Nephron (organoid): ENCODE results near the gene RTN4RL2.

Source experiments
- H3K27ac Mint-ChIP-seq, 3 experiments: 2 replicates each; pipeline ENCODE4 v1.8.0; 2020; ENCODE audit warnings: mixed read lengths in 3 of 3, mild to moderate bottlenecking in 2 of 3, moderate library complexity in 1 of 3
- H3K27me3 Mint-ChIP-seq: 2 replicates; pipeline ENCODE4 v1.8.0; 2021; ENCODE audit warnings: low read depth, mild to moderate bottlenecking, moderate library complexity, mixed read lengths
- H3K36me3 Mint-ChIP-seq: 2 replicates; pipeline ENCODE4 v1.8.0; 2020; ENCODE audit warnings: low read depth, mixed read lengths
- H3K4me1 Mint-ChIP-seq: 2 replicates; pipeline ENCODE4 v1.8.0; 2020; ENCODE audit warnings: mixed read lengths
- H3K4me3 Mint-ChIP-seq, 3 experiments: 2 replicates each; pipeline ENCODE4 v1.8.0; 2020; ENCODE audit warnings: mild to moderate bottlenecking in 3 of 3, mixed read lengths in 3 of 3, moderate library complexity in 2 of 3
- H3K9me3 Mint-ChIP-seq: 2 replicates; pipeline ENCODE4 v1.8.0; 2020; ENCODE audit warnings: mixed read lengths
- TF ChIP-seq, protein P1 (sequence below), 3 experiments: fragments of 200-600 bp; sonication (generic); IDR thresholded peaks; one replicate each; pipeline ENCODE4 v1.5.0; 2021; ENCODE audit warnings: antibody characterized with exemption in 3 of 3; ENCODE audit not compliant: unreplicated experiment in 3 of 3

The RTN4RL2 gene

DNA sequence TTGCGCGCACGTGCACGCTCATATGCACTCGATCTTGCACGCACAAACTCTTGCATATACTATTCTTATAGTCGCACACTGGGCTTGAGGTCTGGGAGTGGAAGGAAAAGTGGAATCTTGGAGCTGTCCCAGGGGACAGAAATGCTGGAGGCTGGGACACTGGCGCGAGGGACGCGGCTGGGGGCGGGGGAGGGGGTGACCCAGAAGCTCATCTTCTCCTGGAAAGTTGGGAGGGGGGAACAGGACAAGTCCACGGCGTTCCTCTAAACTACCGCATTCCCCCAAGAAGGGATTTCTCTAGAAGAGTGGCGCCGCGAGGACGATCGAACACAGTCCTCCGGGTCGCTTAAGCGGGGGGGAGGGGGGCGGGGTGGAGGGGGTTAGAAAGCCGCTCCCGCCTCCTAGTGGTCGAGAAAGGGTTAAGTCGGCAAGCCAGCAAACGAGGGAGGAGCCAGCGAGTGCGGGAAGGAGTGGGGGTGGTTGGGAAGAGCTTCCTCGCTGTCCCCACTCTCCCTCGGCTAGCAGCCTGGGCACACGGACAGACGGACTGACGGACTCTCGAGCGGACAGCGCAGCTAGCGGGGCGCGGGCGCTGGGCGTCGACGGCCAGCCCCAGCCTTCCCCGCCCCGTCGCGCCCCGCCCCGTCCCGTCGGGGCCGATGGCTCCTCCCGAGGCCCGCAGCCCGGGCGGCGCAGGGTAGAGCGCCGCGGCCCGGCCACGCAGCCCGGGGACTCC, at the start of gene RTN4RL2:
TSS of gene RTN4RL2 (plus strand) at position 507 of the 736 bp plus-strand sequence. CDS start 338 bp downstream, outside the sequence.
- peak within 1 kb of the TSS; percentile 84 to 86 (median 85) for H3K4me3 Mint-ChIP-seq
- TF ChIP-seq, protein P1, sequence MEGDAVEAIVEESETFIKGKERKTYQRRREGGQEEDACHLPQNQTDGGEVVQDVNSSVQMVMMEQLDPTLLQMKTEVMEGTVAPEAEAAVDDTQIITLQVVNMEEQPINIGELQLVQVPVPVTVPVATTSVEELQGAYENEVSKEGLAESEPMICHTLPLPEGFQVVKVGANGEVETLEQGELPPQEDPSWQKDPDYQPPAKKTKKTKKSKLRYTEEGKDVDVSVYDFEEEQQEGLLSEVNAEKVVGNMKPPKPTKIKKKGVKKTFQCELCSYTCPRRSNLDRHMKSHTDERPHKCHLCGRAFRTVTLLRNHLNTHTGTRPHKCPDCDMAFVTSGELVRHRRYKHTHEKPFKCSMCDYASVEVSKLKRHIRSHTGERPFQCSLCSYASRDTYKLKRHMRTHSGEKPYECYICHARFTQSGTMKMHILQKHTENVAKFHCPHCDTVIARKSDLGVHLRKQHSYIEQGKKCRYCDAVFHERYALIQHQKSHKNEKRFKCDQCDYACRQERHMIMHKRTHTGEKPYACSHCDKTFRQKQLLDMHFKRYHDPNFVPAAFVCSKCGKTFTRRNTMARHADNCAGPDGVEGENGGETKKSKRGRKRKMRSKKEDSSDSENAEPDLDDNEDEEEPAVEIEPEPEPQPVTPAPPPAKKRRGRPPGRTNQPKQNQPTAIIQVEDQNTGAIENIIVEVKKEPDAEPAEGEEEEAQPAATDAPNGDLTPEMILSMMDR (IDR thresholded peaks at IDR 0.05; ENCODE audit: unreplicated experiment in 3 of 3) = peak in 2 of 3 experiments; percentile 16 to 44
- no peaks in the 10 kb centered on the region for H3K9me3 Mint-ChIP-seq
- no peaks in the 10 kb centered on the region for H3K36me3 Mint-ChIP-seq
- H3K4me1 Mint-ChIP-seq = peaks cover 45% of the 10 kb centered on the region
- H3K27ac Mint-ChIP-seq = no peak within 1 kb of the TSS
- H3K27me3 Mint-ChIP-seq = peaks cover 81% of the 10 kb centered on the region

DNA sequence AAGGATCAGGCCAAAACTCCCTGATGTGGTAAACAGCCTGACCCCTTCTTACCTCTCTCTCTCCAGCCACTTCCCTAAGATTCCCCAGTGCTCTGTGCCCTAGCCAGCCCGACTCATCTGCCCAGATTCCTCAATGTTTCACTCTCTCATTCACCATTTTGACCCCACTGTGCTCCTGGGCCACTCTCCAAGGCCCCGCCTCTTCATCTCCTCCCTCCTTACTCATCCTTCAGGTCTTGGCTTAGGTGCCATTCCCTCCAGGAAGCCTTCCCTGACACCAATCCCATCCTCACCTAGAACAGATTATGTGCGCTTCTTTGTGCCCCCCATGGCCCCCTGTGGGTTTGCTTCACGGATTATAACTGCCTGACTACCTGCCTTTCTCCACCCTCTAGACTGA, 46.6 kb upstream of the RTN4RL2 start:
- peaks cover 64% of the 10 kb centered on the region for H3K36me3 Mint-ChIP-seq
- H3K27ac Mint-ChIP-seq = no peak overlapping the region
- no peaks in the 10 kb centered on the region for H3K27me3 Mint-ChIP-seq
- TF ChIP-seq, protein P1 (IDR thresholded peaks at IDR 0.05; ENCODE audit: unreplicated experiment in 3 of 3) = no peak
- H3K4me3 Mint-ChIP-seq = no peak overlapping the region
- no peaks in the 10 kb centered on the region for H3K4me1 Mint-ChIP-seq
- H3K9me3 Mint-ChIP-seq = no peaks in the 10 kb centered on the region

DNA sequence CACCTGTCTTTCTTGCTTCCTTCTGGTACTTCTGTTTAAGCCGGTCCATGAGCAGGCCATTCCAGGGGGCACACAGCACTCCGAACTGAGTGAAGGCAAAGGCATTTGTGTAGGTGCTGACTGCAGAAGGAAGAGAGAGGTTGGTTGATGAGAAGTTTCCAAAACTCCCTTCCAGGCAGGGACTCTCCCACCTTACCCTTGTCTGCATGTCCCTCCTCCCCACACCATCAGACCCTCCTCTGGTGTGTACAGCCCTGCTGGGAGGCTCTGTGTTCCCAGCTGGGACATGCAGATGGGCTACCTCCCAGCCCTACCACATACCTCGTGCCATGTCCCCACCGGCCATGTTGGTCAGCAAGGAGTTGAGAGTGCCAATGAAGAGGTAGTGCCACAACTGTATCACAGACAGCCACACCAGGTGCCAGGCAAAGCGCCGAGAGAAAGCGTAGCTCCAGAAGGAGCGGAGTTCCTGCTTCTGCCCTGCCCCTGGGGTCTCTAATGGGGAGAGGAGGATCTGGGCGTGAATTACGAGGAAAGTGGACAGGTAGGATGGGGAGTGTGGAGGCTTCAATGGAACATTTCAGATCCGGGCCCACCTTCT, 45.6 kb upstream of the RTN4RL2 start:
- Mint-ChIP-seq H3K4me1 (no peaks in the 10 kb centered on the region), H3K27me3 (no peaks in the 10 kb centered on the region), H3K27ac (no peak overlapping the region)

DNA sequence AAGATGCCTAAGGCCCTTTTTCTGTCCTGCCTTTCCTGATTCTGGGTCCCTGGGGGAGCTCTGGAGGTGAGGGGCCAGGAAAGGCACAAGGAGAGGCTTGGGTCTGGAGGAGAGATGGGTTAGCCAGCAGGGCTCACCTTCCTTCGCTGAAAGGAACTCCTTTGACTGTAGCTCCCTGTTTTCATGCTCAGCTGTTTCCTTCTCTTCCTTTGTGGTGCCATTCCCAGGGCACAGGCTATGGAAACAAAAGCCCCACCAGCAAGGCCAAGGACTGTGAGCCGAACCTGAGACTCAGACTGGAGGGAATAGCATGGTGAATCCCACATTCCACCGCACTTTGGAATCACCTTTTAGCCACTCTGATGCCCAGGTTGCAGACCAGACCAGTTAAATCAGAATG, 43.9 kb upstream of the RTN4RL2 start:
- H3K27ac Mint-ChIP-seq = no peak overlapping the region
- TF ChIP-seq, protein P1 (IDR thresholded peaks at IDR 0.05; ENCODE audit: unreplicated experiment in 3 of 3) = no peak
- no peaks in the 10 kb centered on the region for H3K9me3 Mint-ChIP-seq
- H3K27me3 Mint-ChIP-seq = no peaks in the 10 kb centered on the region
- no peak overlapping the region for H3K4me3 Mint-ChIP-seq
- H3K4me1 Mint-ChIP-seq = no peaks in the 10 kb centered on the region
- H3K36me3 Mint-ChIP-seq = peaks cover 48% of the 10 kb centered on the region

More for the DNA sequence above, 45.6 kb upstream of the RTN4RL2 start:
- peaks cover 55% of the 10 kb centered on the region for H3K36me3 Mint-ChIP-seq
- TF ChIP-seq, protein P1 (IDR thresholded peaks at IDR 0.05; ENCODE audit: unreplicated experiment in 3 of 3) = no peak
- no peak overlapping the region for H3K4me3 Mint-ChIP-seq
- no peaks in the 10 kb centered on the region for H3K9me3 Mint-ChIP-seq

DNA sequence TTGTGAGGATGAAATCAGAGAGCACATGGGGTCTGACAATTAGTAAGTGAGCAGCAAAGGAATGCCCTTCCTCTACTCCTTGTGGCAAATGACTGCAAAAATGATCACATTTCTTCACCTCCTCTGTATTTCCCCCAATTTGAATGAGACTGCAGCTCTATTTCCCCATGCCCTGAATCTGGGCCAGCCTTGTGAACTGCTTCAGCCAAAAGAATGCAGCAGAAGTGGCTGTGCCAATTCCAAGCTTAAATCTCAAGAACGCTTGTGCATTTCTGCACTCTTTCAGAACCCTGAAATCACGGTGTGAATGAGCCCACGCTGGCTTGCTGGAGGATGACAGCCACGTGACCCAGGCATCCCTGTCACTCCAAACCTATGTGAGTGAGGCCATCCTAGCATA, 43.3 kb upstream of the RTN4RL2 start:
- no peaks in the 10 kb centered on the region for H3K9me3 Mint-ChIP-seq
- peaks cover 48% of the 10 kb centered on the region for H3K36me3 Mint-ChIP-seq
- no peak overlapping the region for H3K27ac Mint-ChIP-seq
- H3K4me3 Mint-ChIP-seq = no peak overlapping the region
- H3K4me1 Mint-ChIP-seq = no peaks in the 10 kb centered on the region
- no peaks in the 10 kb centered on the region for H3K27me3 Mint-ChIP-seq
- TF ChIP-seq, protein P1 (IDR thresholded peaks at IDR 0.05; ENCODE audit: unreplicated experiment in 3 of 3) = no peak
